ENCODE data around the gene CNNM3.
"Not testable (repeated sequence)": the region's sequence is repeated elsewhere in the genome, so short reads cannot be mapped to it uniquely, and the experiment has no call there.

The CNNM3 gene

GRCh38 chr2:96800061-96801004 lies 15.7 kb upstream of the CNNM3 start:
- DNase-seq = no peak

- DNase-seq = peak; percentile 66
Observed at GRCh38 chr2:96801005-96801785, 14.9 kb upstream of the CNNM3 start.

- no peak for DNase-seq
Observed at GRCh38 chr2:96801786-96802595, 14.1 kb upstream of the CNNM3 start.

GRCh38 chr2:96802721-96803120 lies 13.3 kb upstream of the CNNM3 start:
- DNase-seq = no peak

- no peak for DNase-seq
Observed at GRCh38 chr2:96804986-96805385, 11.1 kb upstream of the CNNM3 start.

- DNase-seq = not testable (repeated sequence)
Observed at GRCh38 chr2:96805946-96806345, 10.1 kb upstream of the CNNM3 start.

GRCh38 chr2:96806468-96807126 lies 9.5 kb upstream of the CNNM3 start:
- peak; percentile 41 for DNase-seq

- no peak for DNase-seq
Observed at GRCh38 chr2:96807127-96807471, 9.0 kb upstream of the CNNM3 start.

GRCh38 chr2:96808176-96808837 lies 7.8 kb upstream of the CNNM3 start:
- no peak for DNase-seq

- DNase-seq = no peak
Observed at GRCh38 chr2:96809216-96809882, 6.7 kb upstream of the CNNM3 start.

GRCh38 chr2:96809951-96810782 lies 5.9 kb upstream of the CNNM3 start:
- no peak for DNase-seq

- DNase-seq = no peak
Observed at GRCh38 chr2:96810783-96811192, 5.3 kb upstream of the CNNM3 start.

- no peak for DNase-seq
Observed at GRCh38 chr2:96811917-96812316, 4.2 kb upstream of the CNNM3 start.

GRCh38 chr2:96813656-96814055 lies 2.4 kb upstream of the CNNM3 start:
- DNase-seq = no peak

- no peak for DNase-seq
Observed at GRCh38 chr2:96815326-96816126, 542 bp upstream of the CNNM3 start.

GRCh38 chr2:96816836-96817702 lies 1.0 kb downstream of the CNNM3 start:
- DNase-seq = no peak

GRCh38 chr2:96817882-96818281 lies 1.8 kb downstream of the CNNM3 start:
- DNase-seq = no peak

- no peak for DNase-seq
Observed at GRCh38 chr2:96819128-96819875, 3.2 kb downstream of the CNNM3 start.

Data from activated CD4-positive, alpha-beta T cell treated with anti-CD3 and anti-CD28 coated beads, Interleukin-2, amount 50 U/mL, for 1 hour (primary cell).